Type B pancreatic cell (in vitro differentiated cells): ENCODE measurements around the gene DTL. TPM values are rescaled to one million over a fixed set of nuclear protein-coding genes. Genes with fewer than 3 reads are reported as not detected.

ENCODE experiments used
- DNase-seq: peaks from one replicate; pipeline ENCODE4 v3.0.0; 2021; ENCODE audit warnings: mixed read lengths; ENCODE audit not compliant: unreplicated experiment; ENCODE audit errors: extremely low spot score
- H3K27ac Mint-ChIP-seq: 2 replicates; pipeline ENCODE4 v1.8.0; 2021; ENCODE audit warnings: mild to moderate bottlenecking, mixed read lengths
- H3K27me3 Mint-ChIP-seq: 2 replicates; pipeline ENCODE4 v1.8.0; 2021; ENCODE audit warnings: mixed read lengths
- H3K36me3 Mint-ChIP-seq: 2 replicates; pipeline ENCODE4 v1.8.0; 2021; ENCODE audit warnings: mixed read lengths
- H3K4me1 Mint-ChIP-seq: one replicate; pipeline ENCODE4 v1.8.0; 2021; ENCODE audit warnings: mixed read lengths; ENCODE audit not compliant: unreplicated experiment
- H3K4me3 Mint-ChIP-seq: 2 replicates; pipeline ENCODE4 v1.8.0; 2021; ENCODE audit warnings: mild to moderate bottlenecking, mixed read lengths
- H3K9me3 Mint-ChIP-seq: 2 replicates; pipeline ENCODE4 v1.8.0; 2021; ENCODE audit warnings: mixed read lengths
- total RNA-seq: library from RNA; stranded (reverse); gene quantifications from 2 replicates; pipeline ENCODE4 v1.2.1, GENCODE V29; 2021; ENCODE audit warnings: low replicate concordance
- TF ChIP-seq, protein P1 (sequence below): fragments of 200-600 bp; sonication (generic); conservative IDR thresholded peaks from 2 replicates; pipeline ENCODE4 v1.5.0; 2021; ENCODE audit warnings: antibody characterized with exemption, mild to moderate bottlenecking

DTL gene
- total RNA-seq, 1 donor from 2014 or later: 38.5 TPM

- no peak overlapping the region for H3K4me3 Mint-ChIP-seq
- H3K36me3 Mint-ChIP-seq: peaks cover 7% of the 10 kb centered on the region
- H3K4me1 Mint-ChIP-seq: no peaks in the 10 kb centered on the region
- no peaks in the 10 kb centered on the region for H3K9me3 Mint-ChIP-seq
- no peak for DNase-seq
- no peak overlapping the region for H3K27ac Mint-ChIP-seq
- H3K27me3 Mint-ChIP-seq: no peaks in the 10 kb centered on the region
- TF ChIP-seq, protein P1, sequence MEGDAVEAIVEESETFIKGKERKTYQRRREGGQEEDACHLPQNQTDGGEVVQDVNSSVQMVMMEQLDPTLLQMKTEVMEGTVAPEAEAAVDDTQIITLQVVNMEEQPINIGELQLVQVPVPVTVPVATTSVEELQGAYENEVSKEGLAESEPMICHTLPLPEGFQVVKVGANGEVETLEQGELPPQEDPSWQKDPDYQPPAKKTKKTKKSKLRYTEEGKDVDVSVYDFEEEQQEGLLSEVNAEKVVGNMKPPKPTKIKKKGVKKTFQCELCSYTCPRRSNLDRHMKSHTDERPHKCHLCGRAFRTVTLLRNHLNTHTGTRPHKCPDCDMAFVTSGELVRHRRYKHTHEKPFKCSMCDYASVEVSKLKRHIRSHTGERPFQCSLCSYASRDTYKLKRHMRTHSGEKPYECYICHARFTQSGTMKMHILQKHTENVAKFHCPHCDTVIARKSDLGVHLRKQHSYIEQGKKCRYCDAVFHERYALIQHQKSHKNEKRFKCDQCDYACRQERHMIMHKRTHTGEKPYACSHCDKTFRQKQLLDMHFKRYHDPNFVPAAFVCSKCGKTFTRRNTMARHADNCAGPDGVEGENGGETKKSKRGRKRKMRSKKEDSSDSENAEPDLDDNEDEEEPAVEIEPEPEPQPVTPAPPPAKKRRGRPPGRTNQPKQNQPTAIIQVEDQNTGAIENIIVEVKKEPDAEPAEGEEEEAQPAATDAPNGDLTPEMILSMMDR: no peak
These were observed 107.5 kb downstream of the DTL start for GRCh38 chr1:212142883-212143530.

GRCh38 chr1:212147581-212148033 lies 112.1 kb downstream of the DTL start:
- Mint-ChIP-seq H3K36me3 (no peaks in the 10 kb centered on the region), H3K9me3 (no peaks in the 10 kb centered on the region), H3K4me3 (no peak overlapping the region), H3K4me1 (no peaks in the 10 kb centered on the region), H3K27ac (peak overlapping the region; percentile 26), H3K27me3 (no peaks in the 10 kb centered on the region)
- no peak for DNase-seq
- TF ChIP-seq, protein P1: no peak

DNA sequence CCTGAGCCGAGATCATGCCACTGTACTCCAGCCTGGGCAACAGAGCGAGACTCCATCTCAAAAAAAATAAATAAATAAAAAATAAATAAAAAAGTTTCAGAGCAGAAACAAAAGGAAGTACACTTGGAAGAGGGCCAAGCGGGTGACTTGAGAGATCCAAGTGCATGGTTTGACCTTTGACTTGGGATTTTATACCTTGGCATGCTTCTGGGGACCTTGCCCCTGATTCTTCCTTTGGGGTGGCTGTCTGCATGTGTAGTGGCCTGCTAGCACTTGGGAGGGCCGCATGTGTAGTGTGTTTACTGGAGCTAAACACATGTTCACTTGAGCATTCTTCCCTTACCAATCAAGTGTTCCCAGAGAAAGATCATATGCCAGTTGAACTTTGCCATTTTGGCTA lies 114.0 kb downstream of the DTL start:
- Mint-ChIP-seq H3K4me1 (no peaks in the 10 kb centered on the region), H3K27ac (no peak overlapping the region), H3K36me3 (no peaks in the 10 kb centered on the region), H3K4me3 (no peak overlapping the region), H3K9me3 (no peaks in the 10 kb centered on the region), H3K27me3 (no peaks in the 10 kb centered on the region)
- TF ChIP-seq, protein P1: no peak
- no peak for DNase-seq

DNA sequence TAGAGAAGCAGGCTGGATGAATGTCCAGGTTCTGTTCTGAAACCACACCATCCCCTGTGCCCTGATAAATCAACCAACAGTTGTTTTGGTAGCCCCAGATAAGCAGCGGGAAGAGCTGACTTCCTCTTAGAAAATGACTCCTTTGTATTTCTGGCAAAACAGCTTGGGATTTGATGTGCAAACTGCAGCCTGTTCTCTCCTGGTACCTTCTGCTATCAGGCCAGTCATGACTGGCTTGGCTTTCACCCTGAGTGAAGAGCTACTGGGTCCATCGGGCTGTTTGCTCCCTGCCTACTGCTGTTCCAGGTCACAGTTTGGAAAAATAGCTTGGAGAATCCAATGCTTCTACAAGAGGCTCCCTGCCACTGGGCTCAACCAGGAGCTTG lies 116.8 kb downstream of the DTL start:
- DNase-seq: no peak
- Mint-ChIP-seq H3K27me3 (no peaks in the 10 kb centered on the region), H3K27ac (no peak overlapping the region), H3K9me3 (no peaks in the 10 kb centered on the region), H3K4me3 (no peak overlapping the region), H3K36me3 (no peaks in the 10 kb centered on the region), H3K4me1 (no peaks in the 10 kb centered on the region)
- TF ChIP-seq, protein P1: no peak

GRCh38 chr1:212152869-212153268 lies 117.3 kb downstream of the DTL start:
- no peaks in the 10 kb centered on the region for H3K27me3 Mint-ChIP-seq
- H3K4me1 Mint-ChIP-seq: no peaks in the 10 kb centered on the region
- H3K27ac Mint-ChIP-seq: no peak overlapping the region
- TF ChIP-seq, protein P1: no peak
- no peaks in the 10 kb centered on the region for H3K36me3 Mint-ChIP-seq
- no peak overlapping the region for H3K4me3 Mint-ChIP-seq
- H3K9me3 Mint-ChIP-seq: no peaks in the 10 kb centered on the region
- DNase-seq: no peak

- no peak for DNase-seq
- no peaks in the 10 kb centered on the region for H3K27me3 Mint-ChIP-seq
- H3K4me1 Mint-ChIP-seq: no peaks in the 10 kb centered on the region
- TF ChIP-seq, protein P1: no peak
- no peak overlapping the region for H3K27ac Mint-ChIP-seq
- no peak overlapping the region for H3K4me3 Mint-ChIP-seq
- no peaks in the 10 kb centered on the region for H3K36me3 Mint-ChIP-seq
- no peaks in the 10 kb centered on the region for H3K9me3 Mint-ChIP-seq
These were observed 118.1 kb downstream of the DTL start for GRCh38 chr1:212153635-212154034.
